WTC11 (cell line): Measurements from ENCODE around the gene NAV2. TPM values are rescaled to one million over a fixed set of nuclear protein-coding genes. Genes with fewer than 3 reads are reported as not detected.

Experiments
- AR ChIP-seq: fragments of 250-450 bp; sonication (Bioruptor Pico); IDR thresholded peaks from 2 replicates; pipeline ENCODE4 v1.9.0; 2021; ENCODE audit warnings: mild to moderate bottlenecking
- ARID4B ChIP-seq: sonication (generic); formaldehyde crosslinking; IDR thresholded peaks from 2 replicates; pipeline ENCODE4 v1.8.0; 2023; ENCODE audit warnings: missing genetic modification reagents, mild to moderate bottlenecking, borderline replicate concordance
- CTCF ChIP-seq: fragments of 200-600 bp; IDR thresholded peaks from 2 replicates; pipeline ENCODE4 v1.8.0; 2022; ENCODE audit warnings: antibody characterized with exemption
- EMX1 ChIP-seq: fragments of 250-450 bp; sonication (Bioruptor Pico); IDR thresholded peaks from 2 replicates; pipeline ENCODE4 v1.8.0; 2021; ENCODE audit warnings: mild to moderate bottlenecking
- ERG ChIP-seq: fragments of 250-450 bp; sonication (Bioruptor Pico); IDR thresholded peaks from 2 replicates; pipeline ENCODE4 v1.8.0; 2021; ENCODE audit warnings: mild to moderate bottlenecking
- GABPB1 ChIP-seq: sonication (generic); formaldehyde crosslinking; IDR thresholded peaks from 2 replicates; pipeline ENCODE4 v1.8.1; 2023; ENCODE audit warnings: mild to moderate bottlenecking, missing genetic modification reagents
- HMGA2 ChIP-seq: fragments of 250-450 bp; sonication (Bioruptor Pico); IDR thresholded peaks from 2 replicates; pipeline ENCODE4 v1.4.0; 2021; ENCODE audit warnings: mild to moderate bottlenecking, moderate library complexity
- HMGXB4 ChIP-seq: sonication (generic); formaldehyde crosslinking; IDR thresholded peaks from 2 replicates; pipeline ENCODE4 v1.8.1; 2023; ENCODE audit warnings: mild to moderate bottlenecking, moderate library complexity, missing genetic modification reagents
- IRF2 ChIP-seq: sonication (generic); formaldehyde crosslinking; IDR thresholded peaks from 2 replicates; pipeline ENCODE4 v1.8.0; 2022; ENCODE audit warnings: low read depth, missing genetic modification reagents, borderline replicate concordance
- JUN ChIP-seq: sonication (generic); formaldehyde crosslinking; IDR thresholded peaks from 2 replicates; pipeline ENCODE4 v1.8.0; 2023; ENCODE audit warnings: mild to moderate bottlenecking, missing genetic modification reagents
- MLX ChIP-seq: sonication (generic); formaldehyde crosslinking; IDR thresholded peaks from 2 replicates; pipeline ENCODE4 v1.8.1; 2023; ENCODE audit warnings: mild to moderate bottlenecking, missing genetic modification reagents, moderate library complexity
- NR1H2 ChIP-seq: sonication (generic); formaldehyde crosslinking; IDR thresholded peaks from 2 replicates; pipeline ENCODE4 v1.9.0; 2021; ENCODE audit warnings: mild to moderate bottlenecking, moderate library complexity, missing genetic modification reagents
- SMAD3 ChIP-seq: sonication (generic); formaldehyde crosslinking; IDR thresholded peaks from 2 replicates; pipeline ENCODE4 v1.8.0; 2022; ENCODE audit warnings: missing genetic modification reagents, mild to moderate bottlenecking, borderline replicate concordance
- SOX15 ChIP-seq: fragments of 250-450 bp; sonication (Bioruptor Pico); IDR thresholded peaks from 2 replicates; pipeline ENCODE4 v1.9.0; 2021; ENCODE audit warnings: mild to moderate bottlenecking
- TEAD4 ChIP-seq: sonication (generic); formaldehyde crosslinking; IDR thresholded peaks from 2 replicates; pipeline ENCODE4 v1.8.0; 2022; ENCODE audit warnings: mild to moderate bottlenecking, missing genetic modification reagents
- USF1 ChIP-seq: sonication (generic); formaldehyde crosslinking; IDR thresholded peaks from 2 replicates; pipeline ENCODE4 v1.8.0; 2022; ENCODE audit warnings: mild to moderate bottlenecking, missing genetic modification reagents
- ZNF232 ChIP-seq: sonication (generic); formaldehyde crosslinking; IDR thresholded peaks from 2 replicates; pipeline ENCODE4 v1.8.0; 2022; ENCODE audit warnings: mild to moderate bottlenecking, missing genetic modification reagents
- ZNF416 ChIP-seq: fragments of 250-450 bp; sonication (Bioruptor Pico); IDR thresholded peaks from 2 replicates; pipeline ENCODE4 v1.9.0; 2021; ENCODE audit warnings: mild to moderate bottlenecking, inconsistent platforms
- ZSCAN18 ChIP-seq: fragments of 250-450 bp; sonication (Bioruptor Pico); IDR thresholded peaks from 2 replicates; pipeline ENCODE4 v2.1.2; 2022; ENCODE audit warnings: mild to moderate bottlenecking, moderate library complexity
- total RNA-seq: library from RNA; stranded (reverse); gene quantifications from 3 replicates; pipeline ENCODE4 v1.2.3, GENCODE V29; 2021

NAV2 gene
- total RNA-seq, 1 experiment from 2014 or later = 42.8 TPM

GRCh38 chr11:20158597-20159257 lies 446.1 kb downstream of the NAV2 start (continued):
- TF ChIP-seq HMGXB4 (CRISPR knock-in tag) (no peak), GABPB1 (CRISPR knock-in tag) (no peak), ARID4B (peak; percentile 80), JUN (CRISPR knock-in tag) (0 out of 2 replicates have a peak, but pooled peaks have one; percentile 67), MLX (CRISPR knock-in tag) (no peak), TEAD4 (CRISPR knock-in tag) (0 out of 2 replicates have a peak, but pooled peaks have one; percentile 47), SOX15 (CRISPR knock-in tag) (no peak), ERG (CRISPR knock-in tag) (no peak), NR1H2 (CRISPR knock-in tag) (no peak), SMAD3 (CRISPR knock-in tag) (no peak), CTCF (no peak), USF1 (CRISPR knock-in tag) (peak; percentile 50; the same call in 1 of the 2 replicates), EMX1 (CRISPR knock-in tag) (no peak), ZNF232 (CRISPR knock-in tag) (no peak), IRF2 (CRISPR knock-in tag) (no peak), AR (CRISPR knock-in tag) (no peak), ZSCAN18 (CRISPR knock-in tag) (no peak), ZNF416 (no peak), HMGA2 (CRISPR knock-in tag) (no peak)
